Right atrium auricular region (tissue), 2 donors: ENCODE results near the gene ESRRA. TPM values are rescaled to one million over a fixed set of nuclear protein-coding genes. Genes with fewer than 3 reads are reported as not detected.
A peak's percentile ranks its signal among the peaks of the same experiment; 100 is the strongest.

ENCODE experiments used
- DNase-seq: peaks from one replicate; pipeline ENCODE4 v3.0.0-alpha.2; 2019; ENCODE audit warnings: low spot score
- H3K27ac ChIP-seq, 2 donors: fragments of 200-600 bp; sonication (generic); 1 replicate in 1 of 2; 2 replicates in 1 of 2; pipeline ENCODE4 v1.5.1; 2016 to 2019
- H3K27me3 ChIP-seq, 2 donors: fragments of 200-600 bp; sonication (generic); one replicate each; pipeline versions ENCODE4 v1.5.1 to v1.6.0; 2017 to 2019
- H3K36me3 ChIP-seq: fragments of 200-600 bp; sonication (generic); one replicate; pipeline ENCODE4 v1.5.1; 2016
- H3K4me1 ChIP-seq, 2 donors: fragments of 200-600 bp; sonication (generic); one replicate each; pipeline versions ENCODE4 v1.5.1 to v1.6.0; 2017 to 2019
- H3K4me3 ChIP-seq, 2 donors: fragments of 200-600 bp; sonication (generic); 1 replicate in 1 of 2; 2 replicates in 1 of 2; pipeline ENCODE4 v1.5.1; 2017 to 2019; ENCODE audit warnings: mild to moderate bottlenecking in 1 of 2, moderate library complexity in 1 of 2
- H3K9me3 ChIP-seq, 2 donors: fragments of 200-600 bp; sonication (generic); one replicate each; pipeline ENCODE4 v1.5.1; 2019
- CTCF ChIP-seq, 2 donors: fragments of 200-600 bp; sonication (generic); IDR thresholded peaks; one replicate each; pipeline ENCODE4 v1.5.1; 2019; ENCODE audit warnings: antibody characterized with exemption in 2 of 2
- total RNA-seq, 2 donors: library from RNA; depleted of rRNA; stranded (reverse); fragments of >200 nt; gene quantifications; one replicate each; pipeline ENCODE4 v1.1.0, GENCODE V29; 2016

ESRRA gene
- total RNA-seq, 2 donors from 2014 or later = 164 to 190 TPM

- Histone ChIP-seq H3K27me3 (peaks cover 15 to 16% of the 10 kb centered on the region in 2 donors), H3K4me3 (peak overlapping the region; percentile 22 to 56), H3K27ac (peak overlapping the region; percentile 38 to 69), H3K9me3 (no peaks in the 10 kb centered on the region), H3K36me3 (no peaks in the 10 kb centered on the region), H3K4me1 (peaks cover 0 to 28% of the 10 kb centered on the region in 2 donors)
- peak in 1 of 2 donors; percentile 43 for TF ChIP-seq CTCF (IDR thresholded peaks at IDR 0.05)
- DNase-seq = no peak
Measured at GRCh38 chr11:64298966-64299846, 6.1 kb upstream of the ESRRA start.

- Histone ChIP-seq H3K36me3 (no peaks in the 10 kb centered on the region), H3K4me3 (peak within 1 kb of the TSS; percentile 22 to 56), H3K9me3 (no peaks in the 10 kb centered on the region), H3K4me1 (peaks cover 0 to 32% of the 10 kb centered on the region in 2 donors), H3K27ac (peak within 1 kb of the TSS; percentile 38 to 69), H3K27me3 (peaks cover 15 to 16% of the 10 kb centered on the region in 2 donors)
- no peak for TF ChIP-seq CTCF (IDR thresholded peaks at IDR 0.05)
- no peak for DNase-seq
Measured at GRCh38 chr11:64299847-64300648, 5.3 kb upstream of the ESRRA start, which contains the start of gene CATSPERZ. CATSPERZ (plus strand) TSS chr11:64300358; CDS start chr11:64300411, 53 bp downstream.

- Histone ChIP-seq H3K4me3 (no peak overlapping the region), H3K27ac (peak overlapping the region; percentile 95 to 97), H3K9me3 (no peaks in the 10 kb centered on the region), H3K36me3 (no peaks in the 10 kb centered on the region), H3K4me1 (peaks cover 0 to 49% of the 10 kb centered on the region in 2 donors), H3K27me3 (peaks cover 0 to 4% of the 10 kb centered on the region in 2 donors)
- no peak for TF ChIP-seq CTCF (IDR thresholded peaks at IDR 0.05)
- no peak for DNase-seq
Measured at GRCh38 chr11:64303109-64304031, 2.0 kb upstream of the ESRRA start.

GRCh38 chr11:64304032-64304315 lies 1.4 kb upstream of the ESRRA start:
- Histone ChIP-seq H3K27me3 (peaks cover 0 to 4% of the 10 kb centered on the region in 2 donors), H3K4me1 (peaks cover 0 to 48% of the 10 kb centered on the region in 2 donors), H3K27ac (peak overlapping the region; percentile 95 to 97), H3K9me3 (no peaks in the 10 kb centered on the region), H3K4me3 (peak overlapping the region in 1 of 2 donors; percentile 87), H3K36me3 (peaks cover 6% of the 10 kb centered on the region)
- no peak for DNase-seq
- no peak for TF ChIP-seq CTCF (IDR thresholded peaks at IDR 0.05)
